GM12892 (cell line): Measurements from ENCODE around the gene TEF.
"Not testable (repeated sequence)": the region's sequence is repeated elsewhere in the genome, so short reads cannot be mapped to it uniquely, and the experiment has no call there.

Source experiments
- DNase-seq: peaks from one replicate; pipeline ENCODE4 v3.0.0; 2011; ENCODE audit not compliant: insufficient read length
- FAIRE-seq: peaks from 2 replicates; lab custom pipeline; 2011; peaks lifted over from hg19 to GRCh38; lab: Jason Lieb, UNC
- POLR2A ChIP-seq: IDR thresholded peaks from 2 replicates; pipeline ENCODE4 v1.6.1; 2011; ENCODE audit warnings: low read depth, low read length, control low read depth
- POLR2AphosphoS5 ChIP-seq: IDR thresholded peaks from 2 replicates; pipeline ENCODE4 v1.6.1; 2011; ENCODE audit warnings: low read depth, low read length, control low read depth
- TAF1 ChIP-seq: IDR thresholded peaks from 2 replicates; pipeline ENCODE4 v1.6.1; 2011; ENCODE audit warnings: low read depth, mild to moderate bottlenecking, control low read depth, low read length, borderline replicate concordance

The TEF gene

DNA sequence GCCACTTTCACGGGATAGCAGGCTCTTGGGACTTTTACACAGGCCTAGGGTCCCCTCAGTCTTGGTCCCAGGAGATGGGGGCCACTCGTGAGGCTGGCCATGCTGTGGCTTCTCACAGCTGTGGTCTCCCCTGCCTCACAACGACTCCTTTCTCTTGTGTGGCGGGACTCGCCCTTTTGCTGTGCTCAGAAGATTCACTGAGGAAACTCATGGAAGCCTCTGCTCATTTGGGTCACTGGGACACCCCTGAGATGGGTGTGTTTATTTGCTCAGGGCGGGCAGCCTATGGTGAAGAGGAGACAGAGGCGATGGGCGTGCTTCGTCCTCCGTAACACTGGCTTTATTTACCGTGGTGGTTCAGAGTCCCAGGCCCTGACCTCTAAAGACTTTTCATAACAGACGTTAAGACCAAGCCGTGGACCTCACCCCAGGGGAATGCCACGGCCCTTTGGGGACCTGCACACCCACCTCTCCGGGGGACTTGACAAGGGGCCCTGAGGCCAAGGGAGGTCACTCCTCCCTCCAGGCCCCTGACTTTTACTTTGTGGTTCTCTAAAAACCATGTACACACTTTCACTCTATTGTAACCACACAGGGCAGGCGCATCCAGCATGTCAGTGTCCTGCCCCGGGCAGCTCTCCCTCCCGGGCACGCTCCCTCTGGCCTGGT lies 15.5 kb downstream of the TEF start:
- DNase-seq (no peak), FAIRE-seq (no peak)
- no peak for TF ChIP-seq POLR2AphosphoS5
- no peak for TF ChIP-seq POLR2A

DNA sequence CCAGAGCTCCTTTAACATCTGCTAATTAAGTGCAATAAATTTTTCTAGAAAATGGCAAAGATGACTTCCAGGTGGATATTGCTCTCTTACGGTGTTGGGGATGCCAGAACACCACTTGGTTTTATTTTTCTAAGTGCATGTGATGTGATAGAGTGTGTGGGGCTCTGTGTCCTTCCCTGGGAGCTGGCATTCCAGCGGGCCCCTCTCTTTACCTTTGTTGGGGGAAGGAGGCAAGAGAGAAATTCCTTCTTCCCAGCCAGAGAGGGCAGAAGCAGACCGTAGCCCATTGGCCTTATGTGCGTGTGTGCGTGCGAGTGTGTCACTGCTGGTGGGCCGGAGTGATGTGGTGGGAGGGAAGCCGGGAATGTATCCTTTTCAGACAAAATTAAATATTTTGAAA lies 17.2 kb downstream of the TEF start:
- FAIRE-seq: no peak
- no peak for DNase-seq
- TF ChIP-seq POLR2A: no peak
- no peak for TF ChIP-seq TAF1
- no peak for TF ChIP-seq POLR2AphosphoS5

DNA sequence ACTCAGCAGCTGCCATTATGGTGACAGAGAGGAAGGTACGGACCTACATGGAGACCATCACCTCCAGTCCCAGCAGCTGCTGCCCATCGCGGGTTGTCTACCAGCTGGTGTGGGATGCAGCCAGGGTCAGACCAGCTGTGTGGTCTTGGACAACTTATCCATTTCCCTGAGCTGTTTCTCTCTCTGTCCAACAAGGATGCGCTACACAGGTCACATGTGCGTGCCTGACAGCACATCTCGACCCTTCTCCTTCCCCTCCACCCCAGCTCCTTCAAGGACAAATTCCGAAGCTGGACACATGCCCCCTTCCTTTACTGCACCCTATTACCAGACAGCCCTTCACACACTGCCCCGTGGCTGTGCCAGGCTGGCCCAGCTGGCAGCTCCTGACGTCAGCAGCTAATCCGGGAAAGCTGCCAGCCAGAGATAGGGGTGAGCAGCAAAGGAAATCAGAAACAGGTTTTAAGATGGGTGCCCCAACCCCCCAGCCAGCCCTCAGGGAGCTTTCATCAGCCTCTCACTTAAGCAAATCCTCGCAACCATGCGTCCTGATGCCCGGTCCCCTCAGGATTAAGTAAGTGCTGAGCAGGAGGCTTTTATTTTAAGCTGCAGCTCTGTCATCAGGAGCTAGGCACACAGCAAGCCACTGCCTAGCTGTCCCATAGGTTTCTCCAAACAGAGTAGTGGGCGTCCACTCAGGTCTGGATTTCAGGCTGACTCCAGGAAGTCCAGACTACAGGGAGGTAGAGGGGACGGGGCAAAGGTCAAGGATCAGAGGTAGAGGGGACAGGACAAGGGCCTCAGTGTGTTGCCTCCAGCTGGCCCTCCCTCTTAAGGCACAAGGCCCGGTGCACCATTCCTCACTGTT lies 20.3 kb downstream of the TEF start:
- TF ChIP-seq POLR2AphosphoS5: no peak
- TF ChIP-seq TAF1: no peak
- no peak for TF ChIP-seq POLR2A
- FAIRE-seq: no peak
- DNase-seq: no peak

DNA sequence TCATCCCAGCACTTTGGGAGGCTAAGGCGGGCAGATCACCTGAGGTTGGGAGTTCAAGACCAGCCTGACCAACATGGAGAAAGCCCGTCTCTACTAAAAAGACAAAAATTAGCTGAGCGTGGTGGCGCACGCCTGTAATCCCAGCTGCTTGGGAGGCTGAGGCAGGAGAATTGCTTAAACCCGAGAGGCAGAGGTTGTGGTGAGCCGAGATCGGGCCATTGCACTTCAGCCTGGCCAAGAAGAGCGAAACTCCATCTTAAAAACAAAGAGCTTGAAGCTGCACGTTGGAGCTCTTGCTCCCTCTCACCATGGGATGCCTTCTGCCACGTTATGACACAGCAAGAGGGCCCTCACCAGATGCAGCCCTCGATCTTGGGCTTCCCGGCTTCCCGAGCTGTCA lies 21.1 kb downstream of the TEF start:
- not testable (repeated sequence) for FAIRE-seq, DNase-seq

DNA sequence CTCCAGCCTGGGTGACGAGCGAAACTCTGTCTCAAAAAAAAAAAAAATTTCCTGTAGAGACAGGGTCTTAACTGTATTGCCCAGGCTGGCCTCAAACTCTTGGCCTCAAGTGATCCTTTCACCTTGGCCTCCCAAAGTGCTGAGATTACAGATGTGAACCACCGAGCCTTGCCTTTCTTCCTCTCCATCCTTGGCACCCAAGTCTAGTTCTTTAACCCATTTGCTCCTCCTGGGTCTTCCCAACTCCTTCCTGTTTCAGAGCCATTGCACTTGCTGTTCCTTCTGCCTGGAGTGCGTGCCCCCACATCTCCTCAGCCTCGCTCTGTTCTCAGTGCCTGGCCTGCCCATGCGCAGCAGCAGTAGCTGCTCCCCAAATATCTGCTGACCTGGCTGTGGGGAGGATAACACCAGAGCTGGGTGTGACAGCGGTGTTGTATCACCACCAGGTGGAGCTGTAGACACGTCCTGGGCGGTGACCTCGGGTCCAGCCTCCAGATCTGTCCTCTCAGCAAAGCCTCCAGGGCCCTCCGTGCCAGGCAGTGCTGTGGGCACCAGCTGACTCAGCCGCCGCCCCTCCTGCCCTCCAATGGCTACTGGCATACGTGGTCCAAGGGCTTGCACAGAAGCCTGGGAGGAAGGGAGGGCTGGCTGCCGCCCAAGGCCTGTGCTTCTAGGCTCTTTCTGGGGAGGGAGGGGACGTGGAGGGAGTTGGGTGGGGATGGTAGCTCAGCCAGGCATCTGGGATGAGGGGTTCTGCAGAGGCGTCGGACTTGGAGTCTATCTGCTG lies 22.0 kb downstream of the TEF start:
- DNase-seq (peak; percentile 97), FAIRE-seq (peak; percentile 97)
- TF ChIP-seq POLR2A: no peak
- no peak for TF ChIP-seq POLR2AphosphoS5

DNA sequence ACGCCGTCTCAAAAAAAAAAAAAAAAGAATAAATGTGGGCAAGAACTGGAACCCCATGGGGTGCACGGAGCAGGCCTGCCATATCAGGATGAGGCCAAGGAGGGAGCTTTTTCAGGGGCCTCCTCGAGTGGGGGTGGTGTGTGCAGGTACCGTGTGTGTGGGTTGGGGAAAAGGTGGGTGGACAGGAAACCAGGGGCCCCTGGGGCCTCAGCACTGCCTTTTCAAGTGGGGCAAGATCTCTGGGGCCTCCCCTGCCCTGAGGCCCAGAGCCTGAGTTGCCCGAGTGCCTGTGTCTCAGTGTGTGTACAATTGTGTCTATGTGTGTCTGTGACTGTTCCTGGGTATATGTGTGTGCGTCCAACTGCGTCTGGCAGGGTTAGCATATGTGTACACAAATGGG lies 23.8 kb downstream of the TEF start:
- TF ChIP-seq POLR2AphosphoS5 (no peak), POLR2A (peak; percentile 37; the same call in 1 of the 2 replicates), TAF1 (no peak)
- FAIRE-seq (peak; percentile 85), DNase-seq (peak; percentile 63)

DNA sequence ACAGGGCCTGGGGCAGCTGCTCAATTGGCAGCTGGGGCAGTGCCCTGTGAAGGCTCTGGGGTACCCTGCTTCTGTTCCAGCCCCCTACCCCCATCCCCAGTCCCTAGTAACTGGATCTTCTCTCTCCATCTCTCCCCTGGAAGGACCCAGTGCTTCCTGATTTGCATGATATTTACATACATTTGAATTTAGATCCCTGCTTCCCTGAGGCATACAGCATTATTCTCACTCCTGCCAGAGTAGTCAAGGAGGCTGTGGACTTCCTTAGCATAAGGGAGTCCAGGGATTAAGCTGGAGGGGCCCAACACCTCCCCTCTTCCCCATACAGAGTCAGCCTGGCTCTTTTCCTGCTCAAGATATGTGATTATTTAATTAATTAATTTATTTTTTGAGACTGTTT lies 24.7 kb downstream of the TEF start:
- FAIRE-seq: peak; percentile 50
- TF ChIP-seq POLR2AphosphoS5 (no peak), TAF1 (no peak), POLR2A (no peak)
- no peak for DNase-seq

DNA sequence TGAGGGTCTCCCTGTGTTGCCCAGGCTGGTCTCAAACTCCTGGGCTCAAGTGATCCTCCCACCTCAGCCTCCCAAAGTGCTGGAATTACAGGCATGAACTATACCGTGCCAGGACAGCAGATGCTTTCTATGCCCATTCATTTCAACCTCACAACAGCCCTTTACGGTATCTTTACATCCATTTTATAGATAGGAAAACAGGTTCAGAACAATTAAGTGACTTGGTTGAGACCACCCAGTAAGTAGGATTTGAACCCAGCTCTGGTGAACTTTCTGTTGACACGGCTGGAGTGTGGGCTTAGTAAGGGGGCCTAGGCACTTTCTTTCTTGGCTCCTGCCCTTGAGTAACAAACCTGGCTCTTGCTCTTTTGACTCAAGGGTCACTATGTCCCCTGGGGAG lies 25.7 kb downstream of the TEF start:
- DNase-seq: no peak
- TF ChIP-seq POLR2A (no peak), POLR2AphosphoS5 (no peak), TAF1 (no peak)
- FAIRE-seq: no peak

DNA sequence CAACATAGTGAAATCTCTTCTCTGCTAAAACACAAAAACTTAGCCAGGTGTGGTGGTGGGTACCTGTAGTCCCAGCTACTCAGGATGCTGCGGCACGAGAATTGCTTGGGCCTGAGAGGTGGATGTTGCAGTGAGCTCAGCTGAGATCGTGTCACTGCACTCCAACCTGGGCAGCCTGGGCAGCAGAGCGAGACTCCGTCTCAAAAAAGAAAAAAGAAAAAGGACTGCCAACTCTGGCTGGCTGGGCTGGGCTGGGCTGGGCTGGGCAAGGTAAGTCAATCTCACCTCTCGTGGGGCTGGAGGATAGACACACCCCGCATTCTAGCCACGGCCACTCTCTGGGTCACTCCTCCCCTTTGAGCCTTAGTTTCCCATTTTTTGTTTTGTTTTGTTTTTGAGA lies 26.9 kb downstream of the TEF start:
- no peak for FAIRE-seq
- TF ChIP-seq TAF1 (no peak), POLR2AphosphoS5 (no peak), POLR2A (no peak)
- no peak for DNase-seq

DNA sequence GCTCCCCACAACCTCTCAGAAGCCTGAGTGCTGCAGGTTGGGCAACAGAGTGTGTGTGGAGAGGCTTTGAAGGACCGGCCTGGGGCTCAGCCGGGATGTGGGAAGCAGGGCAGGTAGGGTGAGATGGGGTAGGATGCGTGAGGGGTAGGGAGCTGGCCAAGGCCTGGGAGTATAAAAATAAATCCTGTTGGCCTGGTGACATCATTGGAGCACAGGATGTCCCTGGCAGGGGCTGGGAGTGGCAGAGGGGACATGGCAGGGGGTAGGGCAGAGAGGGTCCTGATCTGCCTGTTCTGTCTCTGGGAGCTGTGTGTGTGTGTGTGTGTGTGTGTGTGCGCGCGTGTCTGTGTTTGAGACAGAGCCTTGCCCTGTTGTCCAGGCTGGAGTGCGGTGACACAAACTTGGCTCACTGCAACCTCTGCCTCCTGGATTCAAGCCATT lies 28.6 kb downstream of the TEF start:
- FAIRE-seq: no peak
- DNase-seq: no peak
- TF ChIP-seq TAF1: no peak
- no peak for TF ChIP-seq POLR2A
- TF ChIP-seq POLR2AphosphoS5: no peak

DNA sequence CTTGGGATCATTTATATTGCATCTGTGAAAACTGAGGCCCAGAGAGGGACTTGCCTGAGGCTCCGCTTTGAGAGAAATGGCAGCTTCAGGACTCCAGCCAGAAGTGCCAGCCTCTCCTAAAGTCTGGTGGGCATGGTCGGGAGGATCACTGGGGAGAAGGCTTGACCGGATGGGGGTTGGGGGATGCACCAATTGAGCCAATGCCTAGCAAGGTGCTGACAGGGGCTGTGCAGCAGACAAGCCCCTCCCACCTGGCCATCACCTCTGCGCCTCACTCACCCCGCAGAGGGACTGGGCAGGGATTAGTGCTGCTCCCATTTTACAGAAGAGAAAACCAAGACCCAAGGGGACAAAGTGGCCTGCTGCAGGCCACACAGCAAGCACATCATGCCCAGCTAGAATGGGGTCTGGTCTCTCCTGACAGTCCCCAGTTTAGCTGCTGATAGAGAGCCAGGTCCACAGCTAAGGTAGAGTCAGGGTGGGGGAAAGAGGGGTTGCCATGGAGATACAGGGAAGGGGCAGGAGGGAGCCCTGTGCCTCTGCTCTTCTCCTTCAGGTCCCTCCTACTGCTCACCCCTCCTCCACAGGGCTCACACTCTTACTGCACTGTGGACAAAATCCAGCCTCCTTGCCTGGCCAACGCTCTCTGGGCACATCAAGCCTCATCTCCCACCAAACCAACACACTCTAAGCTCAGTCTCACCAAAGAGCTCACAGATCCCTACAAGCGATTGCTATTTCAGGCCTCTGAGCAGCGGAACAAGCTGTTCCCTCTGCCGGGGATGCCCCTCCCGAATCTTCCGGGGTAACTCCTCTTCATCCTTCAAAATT lies 29.5 kb downstream of the TEF start:
- TF ChIP-seq POLR2AphosphoS5 (no peak), TAF1 (no peak), POLR2A (no peak)
- no peak for FAIRE-seq
- no peak for DNase-seq
